Ascending aorta (tissue), 2 donors: ENCODE measurements around the gene OR2Y1. TPM values are rescaled to one million over a fixed set of nuclear protein-coding genes. Genes with fewer than 3 reads are reported as not detected.

Experiments
- DNase-seq, 2 donors: peaks; one replicate each; pipeline ENCODE4 v3.0.0-alpha.2; 2019; ENCODE audit warnings: low spot score in 2 of 2
- H3K27ac ChIP-seq, 2 donors: fragments of 200-600 bp; sonication (generic); one replicate each; pipeline ENCODE4 v1.5.1; 2016 to 2017; ENCODE audit warnings: mild to moderate bottlenecking in 1 of 2
- H3K27me3 ChIP-seq: fragments of 200-600 bp; sonication (generic); one replicate; pipeline ENCODE4 v1.5.1; 2017
- H3K36me3 ChIP-seq, 2 donors: fragments of 200-600 bp; sonication (generic); one replicate each; pipeline ENCODE4 v1.5.1; 2016
- H3K4me1 ChIP-seq, 2 donors: fragments of 200-600 bp; sonication (generic); one replicate each; pipeline ENCODE4 v1.5.1; 2016 to 2017; ENCODE audit warnings: mild to moderate bottlenecking in 1 of 2
- H3K4me3 ChIP-seq, 2 donors: fragments of 200-600 bp; sonication (generic); one replicate each; pipeline ENCODE4 v1.5.1; 2016 to 2017; ENCODE audit warnings: mild to moderate bottlenecking in 1 of 2
- H3K9me3 ChIP-seq, 2 donors: fragments of 200-600 bp; sonication (generic); one replicate each; pipeline ENCODE4 v1.5.1; 2016
- CTCF ChIP-seq, 3 experiments: fragments of 200-600 bp in 2 of 3; fragments of 450-650 bp in 1 of 3; sonication (generic) in 2 of 3; IDR thresholded peaks; one replicate each; pipeline ENCODE4 v1.5.1; 2016 to 2019; ENCODE audit warnings: antibody characterized with exemption in 3 of 3, mild to moderate bottlenecking in 1 of 3, moderate library complexity in 1 of 3
- intact Hi-C: fragments of 100-400 bp; cut with DNase I; formaldehyde crosslinking; loops from one replicate; pipeline ENCODE4 v1.15.1; 2023
- total RNA-seq: library from RNA; depleted of rRNA; stranded (reverse); fragments of >200 nt; gene quantifications from one replicate; pipeline ENCODE4 v1.1.0, GENCODE V29; 2016

Gene OR2Y1
- total RNA-seq, 1 donor from 2014 or later, result not detected

- Histone ChIP-seq H3K9me3 (peaks cover 0 to 2% of the 10 kb centered on the region in 2 donors), H3K27me3 (no peaks in the 10 kb centered on the region), H3K4me1 (no peaks in the 10 kb centered on the region), H3K27ac (no peak overlapping the region), H3K36me3 (no peaks in the 10 kb centered on the region), H3K4me3 (no peak overlapping the region)
- no peak for TF ChIP-seq CTCF (IDR thresholded peaks at IDR 0.05)
- DNase-seq, result no peak
- intact Hi-C loops, result no loop called here
Measured at GRCh38 chr5:180691046-180691445, 48.8 kb downstream of the OR2Y1 start.

DNA sequence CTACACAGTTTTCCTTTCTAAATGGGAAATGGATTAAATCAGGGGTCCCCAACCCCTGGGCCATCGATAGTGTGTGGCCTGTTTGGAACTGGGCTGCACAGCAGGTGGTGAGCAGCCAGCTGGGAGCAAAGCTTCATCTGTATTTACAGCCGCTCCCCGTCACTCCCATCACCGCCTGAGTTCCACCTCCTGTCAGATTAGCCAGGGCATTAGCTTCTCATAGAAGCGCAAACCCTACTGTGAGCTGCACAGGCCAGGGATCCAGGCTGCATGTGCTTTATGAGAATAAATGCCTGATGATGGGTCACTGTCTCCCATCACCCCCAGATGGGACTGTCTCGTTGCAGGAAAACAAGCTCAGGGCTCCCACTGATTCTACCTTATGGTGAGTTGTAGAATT is 49.3 kb downstream of the OR2Y1 start:
- TF ChIP-seq CTCF (IDR thresholded peaks at IDR 0.05), result no peak
- Histone ChIP-seq H3K27ac (no peak overlapping the region), H3K36me3 (no peaks in the 10 kb centered on the region), H3K9me3 (peaks cover 0 to 2% of the 10 kb centered on the region in 2 donors), H3K27me3 (no peaks in the 10 kb centered on the region), H3K4me3 (no peak overlapping the region), H3K4me1 (no peaks in the 10 kb centered on the region)
- no peak for DNase-seq
- intact Hi-C loops, result no loop called here

DNA sequence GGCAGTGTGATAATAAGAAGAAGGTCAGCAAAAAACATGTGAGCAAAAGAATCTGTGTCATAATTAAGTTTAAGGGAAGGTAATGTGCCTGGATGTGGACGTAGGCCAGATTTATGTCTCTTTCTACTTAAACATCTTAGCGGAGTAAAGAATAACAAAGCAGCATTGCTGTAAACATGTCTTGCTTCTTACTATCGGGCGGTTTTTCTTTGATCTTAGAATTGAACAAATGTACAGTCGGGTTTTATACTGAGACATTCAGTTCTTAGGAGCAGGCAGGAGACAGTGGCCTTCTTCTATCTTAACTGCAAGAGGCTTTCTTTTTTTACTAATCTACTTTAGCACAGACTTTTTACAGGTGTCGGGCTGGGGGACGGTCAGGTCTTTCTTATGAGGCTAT is 50.1 kb downstream of the OR2Y1 start:
- Histone ChIP-seq H3K4me1 (no peaks in the 10 kb centered on the region), H3K4me3 (no peak overlapping the region), H3K27ac (no peak overlapping the region), H3K27me3 (no peaks in the 10 kb centered on the region), H3K36me3 (no peaks in the 10 kb centered on the region), H3K9me3 (no peaks in the 10 kb centered on the region)
- TF ChIP-seq CTCF (IDR thresholded peaks at IDR 0.05), result no peak
- intact Hi-C loops, result no loop called here
- DNase-seq, result no peak

Other genes with a start within 250 kb of the OR2Y1 start
- 12.0 TPM for gene CNOT6, start 245.7 kb downstream of the OR2Y1 start, total RNA-seq
- gene SCGB3A1, start 148.6 kb downstream of the OR2Y1 start, total RNA-seq, result not detected
- gene FLT4, start 90.5 kb downstream of the OR2Y1 start, total RNA-seq, result 53.5 TPM
- 257 TPM for gene MGAT1, start 62.7 kb upstream of the OR2Y1 start, total RNA-seq
- gene ZFP62, start 121.2 kb upstream of the OR2Y1 start, total RNA-seq, result 1.8 TPM
- gene BTNL8, start 159.1 kb upstream of the OR2Y1 start, total RNA-seq, result not detected
- not detected for gene BTNL3, start 248.8 kb upstream of the OR2Y1 start, total RNA-seq